GM18907 (cell line): ENCODE results near the gene UBE2I.
"Not testable (repeated sequence)": the region's sequence is repeated elsewhere in the genome, so short reads cannot be mapped to it uniquely, and the experiment has no call there.

Source experiments
- ATAC-seq: cut with Tn5 transposase; IDR thresholded peaks from one replicate; pipeline ENCODE4 v1.9.1; 2021; ENCODE audit warnings: mild to moderate bottlenecking, moderate library complexity; ENCODE audit not compliant: unreplicated experiment

The UBE2I gene

GRCh38 chr16:1308977-1309885, at the start of gene UBE2I:
Gene UBE2I, plus strand, starts transcription at chr16:1309636. Its CDS starts 4,395 bp downstream, at chr16:1314031.
- ATAC-seq = peak; percentile 65

- no peak for ATAC-seq
These were observed 49.7 kb upstream of the UBE2I start for GRCh38 chr16:1259760-1260068.

GRCh38 chr16:1260101-1260680, 49.2 kb upstream of the UBE2I start:
- no peak for ATAC-seq

GRCh38 chr16:1261131-1261892, 48.1 kb upstream of the UBE2I start:
- ATAC-seq = no peak

GRCh38 chr16:1262210-1262845, 47.1 kb upstream of the UBE2I start:
- ATAC-seq = no peak

GRCh38 chr16:1262846-1263221, 46.6 kb upstream of the UBE2I start:
- ATAC-seq = no peak

- ATAC-seq = no peak
These were observed 45.7 kb upstream of the UBE2I start for GRCh38 chr16:1263591-1264344.

- no peak for ATAC-seq
These were observed 44.9 kb upstream of the UBE2I start for GRCh38 chr16:1264345-1265089.

- no peak for ATAC-seq
These were observed 44.3 kb upstream of the UBE2I start for GRCh38 chr16:1265090-1265630.

GRCh38 chr16:1265826-1266225, 43.6 kb upstream of the UBE2I start:
- ATAC-seq = no peak

- ATAC-seq = not testable (repeated sequence)
These were observed 40.0 kb upstream of the UBE2I start for GRCh38 chr16:1269418-1269817.

GRCh38 chr16:1271380-1271723, 38.1 kb upstream of the UBE2I start:
- no peak for ATAC-seq

- ATAC-seq = not testable (repeated sequence)
These were observed 37.6 kb upstream of the UBE2I start for GRCh38 chr16:1271724-1272413.

GRCh38 chr16:1272453-1273198, 36.8 kb upstream of the UBE2I start:
- ATAC-seq = no peak

GRCh38 chr16:1273816-1274215, 35.6 kb upstream of the UBE2I start:
- ATAC-seq = no peak

- ATAC-seq = no peak
These were observed 34.7 kb upstream of the UBE2I start for GRCh38 chr16:1274767-1275166.

- ATAC-seq = no peak
These were observed 33.5 kb upstream of the UBE2I start for GRCh38 chr16:1275791-1276579.

- ATAC-seq = no peak
These were observed 32.9 kb upstream of the UBE2I start for GRCh38 chr16:1276580-1276878.
